GM23338 (cell line): ENCODE results near the gene GBP7. TPM values are rescaled to one million over a fixed set of nuclear protein-coding genes. Genes with fewer than 3 reads are reported as not detected.

Source experiments
- ATAC-seq: fragments of 200-7000 bp; cut with Tn5 transposase; 3 replicates; pipeline ENCODE4 v1.9.1; 2020
- DNase-seq: peaks from one replicate; pipeline ENCODE4 v3.0.0-alpha.2; 2015; ENCODE audit warnings: low spot score
- H2AFZ ChIP-seq: fragments of 200-600 bp; sonication (generic); 2 replicates; pipeline ENCODE4 v1.8.0; 2016; ENCODE audit warnings: antibody characterized with exemption, mild to moderate bottlenecking, moderate library complexity
- H3F3A ChIP-seq: fragments of 200-600 bp; sonication (generic); replicated peaks from 2 replicates; pipeline ENCODE4 v1.8.0; 2017; ENCODE audit warnings: antibody characterized with exemption, mixed run types, low read depth
- H3K27ac ChIP-seq: fragments of 200-600 bp; sonication (generic); 2 replicates; pipeline ENCODE4 v1.6.1; 2016; ENCODE audit warnings: low read depth
- H3K27me3 ChIP-seq: fragments of 200-600 bp; sonication (generic); 2 replicates; pipeline ENCODE4 v1.8.0; 2016; ENCODE audit warnings: mild to moderate bottlenecking, mixed run types, moderate library complexity; ENCODE audit not compliant: insufficient read depth
- H3K36me3 ChIP-seq: fragments of 200-600 bp; sonication (generic); 2 replicates; pipeline ENCODE4 v1.8.0; 2016; ENCODE audit warnings: mild to moderate bottlenecking; ENCODE audit not compliant: insufficient read depth
- H3K4me1 ChIP-seq: fragments of 200-600 bp; sonication (generic); 2 replicates; pipeline ENCODE4 v1.8.0; 2016; ENCODE audit warnings: mild to moderate bottlenecking, moderate library complexity; ENCODE audit not compliant: insufficient read depth
- H3K4me2 ChIP-seq: fragments of 200-600 bp; sonication (generic); 2 replicates; pipeline ENCODE4 v1.7.1; 2017; ENCODE audit warnings: mixed run types
- H3K4me3 ChIP-seq: fragments of 200-600 bp; sonication (generic); 2 replicates; pipeline ENCODE4 v1.6.1; 2016; ENCODE audit warnings: mixed run types
- H3K79me2 ChIP-seq: fragments of 200-600 bp; sonication (generic); replicated peaks from 2 replicates; pipeline ENCODE4 v1.8.0; 2017; ENCODE audit warnings: mild to moderate bottlenecking; ENCODE audit not compliant: insufficient read depth
- H3K9me2 ChIP-seq: fragments of 200-600 bp; sonication (generic); 2 replicates; pipeline ENCODE4 v1.8.0; 2017; ENCODE audit not compliant: insufficient read depth
- H4K20me1 ChIP-seq: fragments of 200-600 bp; sonication (generic); replicated peaks from 2 replicates; pipeline ENCODE4 v1.8.0; 2017; ENCODE audit warnings: mild to moderate bottlenecking; ENCODE audit not compliant: insufficient read depth
- H3K27ac Mint-ChIP-seq: 2 replicates; pipeline ENCODE4 v1.8.0; 2020; ENCODE audit warnings: inconsistent platforms, mild to moderate bottlenecking, moderate library complexity, mixed read lengths
- H3K27me3 Mint-ChIP-seq: 3 replicates; pipeline ENCODE4 v1.8.0; 2022; ENCODE audit warnings: low read depth, mild to moderate bottlenecking, moderate library complexity, mixed read lengths, inconsistent platforms; ENCODE audit not compliant: insufficient read depth, poor library complexity
- H3K36me3 Mint-ChIP-seq: 3 replicates; pipeline ENCODE4 v1.8.0; 2021; ENCODE audit warnings: low read depth, mild to moderate bottlenecking, inconsistent platforms, moderate library complexity, mixed read lengths
- H3K4me1 Mint-ChIP-seq: 3 replicates; pipeline ENCODE4 v1.8.0; 2020; ENCODE audit warnings: mild to moderate bottlenecking, inconsistent platforms, mixed read lengths
- H3K4me3 Mint-ChIP-seq: 3 replicates; pipeline ENCODE4 v1.8.0; 2021; ENCODE audit warnings: moderate library complexity, mild to moderate bottlenecking, inconsistent platforms, mixed read lengths
- H3K9me3 Mint-ChIP-seq: 3 replicates; pipeline ENCODE4 v1.8.0; 2020; ENCODE audit warnings: moderate library complexity, mild to moderate bottlenecking, inconsistent platforms, mixed read lengths
- CREB1 ChIP-seq: fragments of 250-450 bp; sonication (Bioruptor Pico); IDR thresholded peaks from 2 replicates; pipeline ENCODE4 v1.5.0; 2020; ENCODE audit warnings: low read depth, mild to moderate bottlenecking, moderate library complexity
- EZH2 ChIP-seq: fragments of 200-600 bp; sonication (generic); IDR thresholded peaks from one replicate; pipeline ENCODE4 v1.8.0; 2017; ENCODE audit warnings: antibody characterized with exemption, mild to moderate bottlenecking, low read depth; ENCODE audit not compliant: unreplicated experiment
- EZH2phosphoT487 ChIP-seq: fragments of 200-600 bp; sonication (generic); IDR thresholded peaks from one replicate; pipeline ENCODE4 v1.8.1; 2018; ENCODE audit warnings: antibody characterized with exemption; ENCODE audit not compliant: unreplicated experiment
- JUNB ChIP-seq: IDR thresholded peaks from one replicate; pipeline ENCODE4 v1.6.1; 2016; ENCODE audit warnings: antibody characterized with exemption; ENCODE audit not compliant: unreplicated experiment
- NANOG ChIP-seq: IDR thresholded peaks from 2 replicates; pipeline ENCODE4 v1.6.1; 2016; ENCODE audit warnings: antibody characterized with exemption, borderline replicate concordance
- POLR2AphosphoS5 ChIP-seq: IDR thresholded peaks from 2 replicates; pipeline ENCODE4 v1.6.1; 2016; ENCODE audit warnings: antibody characterized with exemption, low read depth
- STAT1 ChIP-seq: IDR thresholded peaks from one replicate; pipeline ENCODE4 v1.6.1; 2016; ENCODE audit warnings: antibody characterized with exemption; ENCODE audit not compliant: unreplicated experiment
- ZNF114 ChIP-seq: fragments of 250-450 bp; sonication (Bioruptor Pico); IDR thresholded peaks from 2 replicates; pipeline ENCODE4 v1.5.0; 2020; ENCODE audit warnings: mild to moderate bottlenecking, moderate library complexity
- ZNF331 ChIP-seq: fragments of 250-450 bp; sonication (Bioruptor Pico); IDR thresholded peaks from 2 replicates; pipeline ENCODE4 v1.5.0; 2020; ENCODE audit warnings: low read depth, mild to moderate bottlenecking, moderate library complexity
- polyA plus RNA-seq: library from polyadenylated mRNA; unstranded; fragments of >200 nt; fragmentation: Nextera tagmentation; extraction: Ambion mirVana; gene quantifications from 2 replicates; pipeline ENCODE4 v1.2.1, GENCODE V29; 2016
- total RNA-seq: library from RNA; depleted of rRNA; stranded (reverse); fragments of >200 nt; shearing (Covaris generic); gene quantifications from 2 replicates; pipeline ENCODE4 v1.2.3, GENCODE V29; 2014
- TF ChIP-seq, protein P1 (sequence below), 2 experiments: fragments of 200-600 bp in 1 of 2; sonication (generic) in 1 of 2; conservative IDR thresholded peaks; 2 replicates each; pipeline versions ENCODE4 v1.5.1 to v1.6.1; 2016 to 2017; ENCODE audit warnings: antibody characterized with exemption in 2 of 2, low read depth in 2 of 2, mild to moderate bottlenecking in 2 of 2, moderate library complexity in 1 of 2
- TF ChIP-seq, protein P2 (sequence below): IDR thresholded peaks from one replicate; pipeline ENCODE4 v1.6.1; 2018; ENCODE audit warnings: antibody characterized with exemption; ENCODE audit not compliant: unreplicated experiment
- TF ChIP-seq, protein P3 (sequence below): IDR thresholded peaks from 2 replicates; pipeline ENCODE4 v1.6.1; 2016; ENCODE audit warnings: antibody characterized with exemption
- TF ChIP-seq, protein P4 (sequence below): fragments of 250-450 bp; sonication (Bioruptor Pico); IDR thresholded peaks from 2 replicates; pipeline ENCODE4 v1.5.0; 2020; ENCODE audit warnings: mild to moderate bottlenecking, moderate library complexity

The GBP7 gene
- total and polyA plus RNA-seq, 2 experiments from 2014 or later: not detected

DNA sequence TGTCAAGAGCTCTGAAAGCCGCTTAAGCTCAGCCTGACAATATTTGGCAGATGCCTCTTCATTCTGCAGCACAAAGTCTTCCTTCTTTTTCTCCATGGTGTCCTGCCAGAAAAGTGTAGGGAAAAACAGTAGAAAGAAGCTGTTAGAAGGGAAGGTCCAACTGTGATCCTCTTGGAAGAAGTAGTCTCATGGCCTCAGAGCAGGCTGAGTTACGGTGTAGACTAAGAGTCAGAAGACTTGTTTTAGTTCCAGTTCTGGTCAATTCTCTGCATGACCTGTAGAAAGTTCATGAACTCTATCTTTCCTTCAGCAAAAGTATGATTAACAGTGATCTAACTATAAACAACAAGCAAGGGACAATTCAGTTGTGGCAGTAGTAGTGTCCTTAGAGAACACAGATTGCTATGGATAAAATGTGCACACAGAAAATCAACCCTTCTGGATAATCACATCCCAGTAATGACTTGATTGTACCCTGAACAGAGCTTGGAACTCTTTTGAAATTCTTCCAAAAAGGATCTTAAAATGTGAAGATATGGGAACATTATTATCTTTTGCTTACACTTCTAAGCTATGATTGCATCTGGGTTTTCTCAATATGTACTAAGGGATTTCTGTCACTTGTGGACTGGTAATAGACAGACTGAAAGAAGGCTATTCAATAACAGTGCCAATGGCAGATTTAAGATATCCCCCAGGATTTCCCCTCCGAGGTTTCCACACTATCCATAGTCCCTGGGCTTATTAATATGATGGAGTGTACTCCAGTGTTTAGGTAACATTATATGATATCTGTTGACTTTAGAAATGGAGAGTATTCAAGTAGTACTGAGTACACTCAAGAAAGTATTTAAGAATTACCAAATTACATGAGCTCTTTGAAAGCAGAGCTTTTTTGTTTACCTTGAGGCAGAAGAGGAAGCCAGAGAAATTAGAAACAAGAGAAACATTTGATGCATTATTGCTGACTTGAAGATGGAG lies 27.8 kb downstream of the GBP7 start:
- Mint-ChIP-seq H3K4me3 (no peak overlapping the region), H3K4me1 (no peaks in the 10 kb centered on the region; the same call in 2 of the 3 replicates), H3K36me3 (no peaks in the 10 kb centered on the region), H3K9me3 (no peaks in the 10 kb centered on the region), H3K27ac (no peak overlapping the region), H3K27me3 (no peaks in the 10 kb centered on the region)
- no peak overlapping the region for H3K27ac ChIP-seq
- H3K4me1 ChIP-seq: no peaks in the 10 kb centered on the region
- H3K4me2 ChIP-seq: no peak overlapping the region
- DNase-seq (no peak), ATAC-seq (no peak)
- no peaks in the 10 kb centered on the region for H3F3A ChIP-seq
- TF ChIP-seq, protein P1, sequence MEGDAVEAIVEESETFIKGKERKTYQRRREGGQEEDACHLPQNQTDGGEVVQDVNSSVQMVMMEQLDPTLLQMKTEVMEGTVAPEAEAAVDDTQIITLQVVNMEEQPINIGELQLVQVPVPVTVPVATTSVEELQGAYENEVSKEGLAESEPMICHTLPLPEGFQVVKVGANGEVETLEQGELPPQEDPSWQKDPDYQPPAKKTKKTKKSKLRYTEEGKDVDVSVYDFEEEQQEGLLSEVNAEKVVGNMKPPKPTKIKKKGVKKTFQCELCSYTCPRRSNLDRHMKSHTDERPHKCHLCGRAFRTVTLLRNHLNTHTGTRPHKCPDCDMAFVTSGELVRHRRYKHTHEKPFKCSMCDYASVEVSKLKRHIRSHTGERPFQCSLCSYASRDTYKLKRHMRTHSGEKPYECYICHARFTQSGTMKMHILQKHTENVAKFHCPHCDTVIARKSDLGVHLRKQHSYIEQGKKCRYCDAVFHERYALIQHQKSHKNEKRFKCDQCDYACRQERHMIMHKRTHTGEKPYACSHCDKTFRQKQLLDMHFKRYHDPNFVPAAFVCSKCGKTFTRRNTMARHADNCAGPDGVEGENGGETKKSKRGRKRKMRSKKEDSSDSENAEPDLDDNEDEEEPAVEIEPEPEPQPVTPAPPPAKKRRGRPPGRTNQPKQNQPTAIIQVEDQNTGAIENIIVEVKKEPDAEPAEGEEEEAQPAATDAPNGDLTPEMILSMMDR (conservative IDR thresholded peaks at IDR 0.05; ENCODE audit: low read depth in 2 of 2): no peak
- no peak for TF ChIP-seq ZNF331 (CRISPR knock-in tag)
- TF ChIP-seq EZH2: no peak
- TF ChIP-seq, protein P2, sequence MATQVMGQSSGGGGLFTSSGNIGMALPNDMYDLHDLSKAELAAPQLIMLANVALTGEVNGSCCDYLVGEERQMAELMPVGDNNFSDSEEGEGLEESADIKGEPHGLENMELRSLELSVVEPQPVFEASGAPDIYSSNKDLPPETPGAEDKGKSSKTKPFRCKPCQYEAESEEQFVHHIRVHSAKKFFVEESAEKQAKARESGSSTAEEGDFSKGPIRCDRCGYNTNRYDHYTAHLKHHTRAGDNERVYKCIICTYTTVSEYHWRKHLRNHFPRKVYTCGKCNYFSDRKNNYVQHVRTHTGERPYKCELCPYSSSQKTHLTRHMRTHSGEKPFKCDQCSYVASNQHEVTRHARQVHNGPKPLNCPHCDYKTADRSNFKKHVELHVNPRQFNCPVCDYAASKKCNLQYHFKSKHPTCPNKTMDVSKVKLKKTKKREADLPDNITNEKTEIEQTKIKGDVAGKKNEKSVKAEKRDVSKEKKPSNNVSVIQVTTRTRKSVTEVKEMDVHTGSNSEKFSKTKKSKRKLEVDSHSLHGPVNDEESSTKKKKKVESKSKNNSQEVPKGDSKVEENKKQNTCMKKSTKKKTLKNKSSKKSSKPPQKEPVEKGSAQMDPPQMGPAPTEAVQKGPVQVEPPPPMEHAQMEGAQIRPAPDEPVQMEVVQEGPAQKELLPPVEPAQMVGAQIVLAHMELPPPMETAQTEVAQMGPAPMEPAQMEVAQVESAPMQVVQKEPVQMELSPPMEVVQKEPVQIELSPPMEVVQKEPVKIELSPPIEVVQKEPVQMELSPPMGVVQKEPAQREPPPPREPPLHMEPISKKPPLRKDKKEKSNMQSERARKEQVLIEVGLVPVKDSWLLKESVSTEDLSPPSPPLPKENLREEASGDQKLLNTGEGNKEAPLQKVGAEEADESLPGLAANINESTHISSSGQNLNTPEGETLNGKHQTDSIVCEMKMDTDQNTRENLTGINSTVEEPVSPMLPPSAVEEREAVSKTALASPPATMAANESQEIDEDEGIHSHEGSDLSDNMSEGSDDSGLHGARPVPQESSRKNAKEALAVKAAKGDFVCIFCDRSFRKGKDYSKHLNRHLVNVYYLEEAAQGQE: no peak
- TF ChIP-seq POLR2AphosphoS5: no peak
- TF ChIP-seq STAT1: no peak
- no peak for TF ChIP-seq EZH2phosphoT487
- TF ChIP-seq, protein P3, sequence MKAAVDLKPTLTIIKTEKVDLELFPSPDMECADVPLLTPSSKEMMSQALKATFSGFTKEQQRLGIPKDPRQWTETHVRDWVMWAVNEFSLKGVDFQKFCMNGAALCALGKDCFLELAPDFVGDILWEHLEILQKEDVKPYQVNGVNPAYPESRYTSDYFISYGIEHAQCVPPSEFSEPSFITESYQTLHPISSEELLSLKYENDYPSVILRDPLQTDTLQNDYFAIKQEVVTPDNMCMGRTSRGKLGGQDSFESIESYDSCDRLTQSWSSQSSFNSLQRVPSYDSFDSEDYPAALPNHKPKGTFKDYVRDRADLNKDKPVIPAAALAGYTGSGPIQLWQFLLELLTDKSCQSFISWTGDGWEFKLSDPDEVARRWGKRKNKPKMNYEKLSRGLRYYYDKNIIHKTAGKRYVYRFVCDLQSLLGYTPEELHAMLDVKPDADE: no peak
- TF ChIP-seq ZNF114 (CRISPR knock-in tag): no peak
- TF ChIP-seq CREB1: no peak
- no peak for TF ChIP-seq JUNB
- TF ChIP-seq, protein P4, sequence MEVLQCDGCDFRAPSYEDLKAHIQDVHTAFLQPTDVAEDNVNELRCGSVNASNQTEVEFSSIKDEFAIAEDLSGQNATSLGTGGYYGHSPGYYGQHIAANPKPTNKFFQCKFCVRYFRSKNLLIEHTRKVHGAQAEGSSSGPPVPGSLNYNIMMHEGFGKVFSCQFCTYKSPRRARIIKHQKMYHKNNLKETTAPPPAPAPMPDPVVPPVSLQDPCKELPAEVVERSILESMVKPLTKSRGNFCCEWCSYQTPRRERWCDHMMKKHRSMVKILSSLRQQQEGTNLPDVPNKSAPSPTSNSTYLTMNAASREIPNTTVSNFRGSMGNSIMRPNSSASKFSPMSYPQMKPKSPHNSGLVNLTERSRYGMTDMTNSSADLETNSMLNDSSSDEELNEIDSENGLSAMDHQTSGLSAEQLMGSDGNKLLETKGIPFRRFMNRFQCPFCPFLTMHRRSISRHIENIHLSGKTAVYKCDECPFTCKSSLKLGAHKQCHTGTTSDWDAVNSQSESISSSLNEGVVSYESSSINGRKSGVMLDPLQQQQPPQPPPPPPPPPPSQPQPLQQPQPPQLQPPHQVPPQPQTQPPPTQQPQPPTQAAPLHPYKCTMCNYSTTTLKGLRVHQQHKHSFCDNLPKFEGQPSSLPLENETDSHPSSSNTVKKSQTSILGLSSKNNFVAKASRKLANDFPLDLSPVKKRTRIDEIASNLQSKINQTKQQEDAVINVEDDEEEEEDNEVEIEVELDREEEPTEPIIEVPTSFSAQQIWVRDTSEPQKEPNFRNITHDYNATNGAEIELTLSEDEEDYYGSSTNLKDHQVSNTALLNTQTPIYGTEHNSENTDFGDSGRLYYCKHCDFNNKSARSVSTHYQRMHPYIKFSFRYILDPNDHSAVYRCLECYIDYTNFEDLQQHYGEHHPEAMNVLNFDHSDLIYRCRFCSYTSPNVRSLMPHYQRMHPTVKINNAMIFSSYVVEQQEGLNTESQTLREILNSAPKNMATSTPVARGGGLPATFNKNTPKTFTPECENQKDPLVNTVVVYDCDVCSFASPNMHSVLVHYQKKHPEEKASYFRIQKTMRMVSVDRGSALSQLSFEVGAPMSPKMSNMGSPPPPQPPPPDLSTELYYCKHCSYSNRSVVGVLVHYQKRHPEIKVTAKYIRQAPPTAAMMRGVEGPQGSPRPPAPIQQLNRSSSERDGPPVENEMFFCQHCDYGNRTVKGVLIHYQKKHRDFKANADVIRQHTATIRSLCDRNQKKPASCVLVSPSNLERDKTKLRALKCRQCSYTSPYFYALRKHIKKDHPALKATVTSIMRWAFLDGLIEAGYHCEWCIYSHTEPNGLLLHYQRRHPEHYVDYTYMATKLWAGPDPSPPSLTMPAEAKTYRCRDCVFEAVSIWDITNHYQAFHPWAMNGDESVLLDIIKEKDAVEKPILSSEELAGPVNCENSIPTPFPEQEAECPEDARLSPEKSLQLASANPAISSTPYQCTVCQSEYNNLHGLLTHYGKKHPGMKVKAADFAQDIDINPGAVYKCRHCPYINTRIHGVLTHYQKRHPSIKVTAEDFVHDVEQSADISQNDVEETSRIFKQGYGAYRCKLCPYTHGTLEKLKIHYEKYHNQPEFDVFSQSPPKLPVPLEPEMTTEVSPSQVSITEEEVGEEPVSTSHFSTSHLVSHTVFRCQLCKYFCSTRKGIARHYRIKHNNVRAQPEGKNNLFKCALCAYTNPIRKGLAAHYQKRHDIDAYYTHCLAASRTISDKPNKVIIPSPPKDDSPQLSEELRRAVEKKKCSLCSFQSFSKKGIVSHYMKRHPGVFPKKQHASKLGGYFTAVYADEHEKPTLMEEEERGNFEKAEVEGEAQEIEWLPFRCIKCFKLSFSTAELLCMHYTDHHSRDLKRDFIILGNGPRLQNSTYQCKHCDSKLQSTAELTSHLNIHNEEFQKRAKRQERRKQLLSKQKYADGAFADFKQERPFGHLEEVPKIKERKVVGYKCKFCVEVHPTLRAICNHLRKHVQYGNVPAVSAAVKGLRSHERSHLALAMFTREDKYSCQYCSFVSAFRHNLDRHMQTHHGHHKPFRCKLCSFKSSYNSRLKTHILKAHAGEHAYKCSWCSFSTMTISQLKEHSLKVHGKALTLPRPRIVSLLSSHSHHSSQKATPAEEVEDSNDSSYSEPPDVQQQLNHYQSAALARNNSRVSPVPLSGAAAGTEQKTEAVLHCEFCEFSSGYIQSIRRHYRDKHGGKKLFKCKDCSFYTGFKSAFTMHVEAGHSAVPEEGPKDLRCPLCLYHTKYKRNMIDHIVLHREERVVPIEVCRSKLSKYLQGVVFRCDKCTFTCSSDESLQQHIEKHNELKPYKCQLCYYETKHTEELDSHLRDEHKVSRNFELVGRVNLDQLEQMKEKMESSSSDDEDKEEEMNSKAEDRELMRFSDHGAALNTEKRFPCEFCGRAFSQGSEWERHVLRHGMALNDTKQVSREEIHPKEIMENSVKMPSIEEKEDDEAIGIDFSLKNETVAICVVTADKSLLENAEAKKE (CRISPR knock-in tag): no peak
- no peak for TF ChIP-seq NANOG
- no peaks in the 10 kb centered on the region for H3K9me2 ChIP-seq
- H3K4me3 ChIP-seq: no peak overlapping the region
- no peaks in the 10 kb centered on the region for H3K79me2 ChIP-seq
- H3K27me3 ChIP-seq: no peaks in the 10 kb centered on the region
- no peaks in the 10 kb centered on the region for H3K36me3 ChIP-seq
- H2AFZ ChIP-seq: no peak overlapping the region
- no peaks in the 10 kb centered on the region for H4K20me1 ChIP-seq
